Activated T-helper 1 cell treated with anti-CD3 and anti-CD28 coated beads, Interleukin-2, amount 50 U/mL, for 16 hours (primary cell): ENCODE results near the gene MRFAP1L1.
"Not testable (repeated sequence)": the region's sequence is repeated elsewhere in the genome, so short reads cannot be mapped to it uniquely, and the experiment has no call there.

Source experiments
- DNase-seq, 2 donors: peaks; one replicate each; pipeline ENCODE4 v3.0.0-alpha.2; 2020; ENCODE audit warnings: low read depth in 1 of 2, low spot score in 1 of 2

The MRFAP1L1 gene

DNA sequence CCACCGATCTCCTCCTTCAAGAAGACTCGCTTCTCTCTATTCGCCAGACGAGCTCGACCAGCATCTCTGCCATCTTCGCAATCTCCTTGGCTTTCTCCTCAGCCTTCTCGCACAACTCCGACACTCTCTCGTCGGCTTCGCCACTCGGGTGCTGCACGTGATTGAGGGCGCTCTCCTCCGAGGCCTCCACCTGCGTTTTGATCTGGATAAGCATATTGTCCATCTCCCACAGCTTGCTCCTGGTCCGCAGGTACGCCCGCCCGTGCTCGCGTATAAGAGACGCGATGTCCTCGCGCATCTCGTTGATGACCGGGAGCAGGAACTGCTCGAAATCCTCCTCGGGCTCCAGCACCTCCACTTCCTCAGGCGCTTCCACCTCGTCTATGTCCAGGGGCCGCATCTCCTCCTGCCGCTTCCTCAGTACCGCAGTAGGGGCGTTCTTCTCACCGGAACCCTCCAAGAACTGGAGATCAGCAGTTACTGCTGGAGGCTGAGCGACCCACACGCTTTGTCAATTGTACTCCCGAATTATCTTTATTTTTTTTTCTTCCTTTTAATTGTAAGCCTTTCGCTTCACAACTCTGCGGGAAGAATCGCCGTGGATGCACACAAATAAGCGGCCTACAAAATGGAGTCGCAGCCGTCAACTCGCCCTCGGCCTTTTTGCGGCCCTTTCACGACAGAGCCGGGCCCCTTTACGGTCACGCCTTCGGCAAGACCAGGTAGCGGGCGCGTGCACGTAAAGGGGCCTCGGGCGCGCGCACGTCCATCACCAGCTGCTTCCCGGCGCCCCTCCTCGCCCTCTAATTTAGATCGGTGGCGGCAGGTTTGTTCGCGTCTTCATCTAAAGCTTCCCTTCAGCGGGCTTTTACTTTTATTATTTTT lies at the start of gene MRFAP1L1:
MRFAP1L1 (minus strand) TSS at position 636 of the 885 bp plus-strand sequence; CDS start at position 400, 236 bp downstream.
- peak; percentile 94 to 95 for DNase-seq

DNA sequence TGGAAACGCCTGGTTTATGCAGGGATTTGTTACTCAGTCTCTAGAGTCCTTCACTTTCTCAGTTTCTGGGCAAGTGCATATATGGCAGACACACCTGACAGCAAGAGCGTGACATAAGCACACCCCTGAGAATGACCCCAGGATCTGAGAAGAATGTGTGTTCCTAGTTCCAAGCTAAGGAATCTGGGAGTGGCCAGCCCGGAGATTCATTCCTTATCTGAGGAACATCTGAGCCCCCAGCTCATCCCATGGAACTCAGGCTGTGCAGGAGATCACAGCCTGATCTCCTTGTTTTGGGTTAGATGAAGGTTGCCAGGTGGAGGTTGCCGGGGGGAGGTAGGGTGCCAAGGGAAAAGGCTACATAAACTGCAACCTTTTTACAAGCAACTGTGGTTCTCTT lies 49.1 kb upstream of the MRFAP1L1 start:
- DNase-seq: no peak

DNA sequence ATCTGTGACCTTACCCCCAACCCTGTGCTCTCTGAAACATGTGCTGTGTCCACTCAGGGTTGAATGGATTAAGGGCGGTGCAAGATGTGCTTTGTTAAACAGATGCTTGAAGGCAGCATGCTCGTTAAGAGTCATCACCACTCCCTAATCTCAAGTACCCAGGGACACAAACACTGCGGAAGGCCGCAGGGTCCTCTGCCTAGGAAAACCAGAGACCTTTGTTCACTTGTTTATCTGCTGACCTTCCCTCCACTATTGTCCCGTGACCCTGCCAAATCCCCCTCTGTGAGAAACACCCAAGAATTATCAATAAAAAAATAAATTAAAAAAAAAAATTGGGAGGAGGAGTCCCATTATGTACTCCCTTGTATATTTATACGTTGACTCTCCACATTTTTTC lies 46.7 kb upstream of the MRFAP1L1 start:
- not testable (repeated sequence) for DNase-seq

DNA sequence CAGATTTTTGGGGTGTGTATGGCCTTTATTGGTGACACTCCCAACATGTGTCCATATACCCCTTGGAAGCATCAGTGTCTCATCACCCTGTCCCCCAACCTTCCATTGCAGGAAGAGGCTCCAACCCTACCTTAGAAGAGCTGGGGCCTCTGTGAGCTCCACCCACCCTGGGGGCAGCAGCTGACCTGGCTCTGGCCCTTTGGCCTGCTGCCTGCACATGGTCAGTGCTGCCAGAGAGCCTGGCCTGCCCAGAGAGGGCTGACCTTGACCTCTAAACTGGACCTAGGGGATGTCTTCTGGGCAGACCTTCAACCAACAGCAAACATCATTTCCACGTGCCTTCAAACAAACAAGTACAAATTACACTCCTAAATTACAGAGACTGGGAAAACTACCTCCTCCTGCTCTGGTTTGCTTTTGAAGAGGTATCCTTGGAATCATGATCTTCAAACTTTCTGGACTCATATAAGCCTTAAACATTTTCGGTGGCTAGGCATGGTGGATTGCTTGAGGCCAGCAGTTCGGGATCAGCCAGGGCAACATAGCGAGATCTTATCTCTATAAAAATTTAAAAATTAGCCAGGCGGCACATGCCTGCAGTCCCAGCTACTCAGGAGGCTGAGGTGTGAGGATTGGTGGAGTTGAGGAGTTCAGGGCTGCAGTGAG lies 45.6 kb upstream of the MRFAP1L1 start:
- no peak for DNase-seq

DNA sequence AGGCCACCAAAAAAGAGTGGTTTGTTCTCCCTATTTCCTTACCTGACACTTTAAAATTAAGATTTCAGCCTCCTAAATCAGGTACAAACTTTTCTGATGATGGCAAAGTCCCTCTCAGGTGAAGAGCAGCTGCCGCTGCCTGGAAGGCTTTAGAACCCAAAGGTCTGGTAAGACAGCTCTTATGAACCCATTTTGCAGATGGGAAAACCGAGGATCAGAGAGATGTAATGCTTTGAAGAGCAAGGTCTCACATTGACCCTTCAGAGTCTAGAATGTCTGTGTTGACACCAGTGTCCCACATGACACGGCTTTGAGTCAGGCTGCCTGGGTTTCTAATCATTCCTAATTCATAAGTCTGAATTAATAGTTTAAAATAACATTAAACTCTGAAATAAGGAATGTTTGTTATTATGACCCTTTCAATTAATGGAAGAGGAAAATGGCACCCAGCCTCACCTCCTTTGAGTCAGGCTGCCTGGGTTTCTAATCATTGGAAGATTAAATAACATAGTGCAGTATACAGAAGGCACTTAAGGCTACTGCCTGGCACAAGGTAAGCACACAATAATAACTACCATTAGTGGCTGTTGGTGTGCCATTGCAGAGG lies 44.9 kb upstream of the MRFAP1L1 start:
- DNase-seq: no peak

DNA sequence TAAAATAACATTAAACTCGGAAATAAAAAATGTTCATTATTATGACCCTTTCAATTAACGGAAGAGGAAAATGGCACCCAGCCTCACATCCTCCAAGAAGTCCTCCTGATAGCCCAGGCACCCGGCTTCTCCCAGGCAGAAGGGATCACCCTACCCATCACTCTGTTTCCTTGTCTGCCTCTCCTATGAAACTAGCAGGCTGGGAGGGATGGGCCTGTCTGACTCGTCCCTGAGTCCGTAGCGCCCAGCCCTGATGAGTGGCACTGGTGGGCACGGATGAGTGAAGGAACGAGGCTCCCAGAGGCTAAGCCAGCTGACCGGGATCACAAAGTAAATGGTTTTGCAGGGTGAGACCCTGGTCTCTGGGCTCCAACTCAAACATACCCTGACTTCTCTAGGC lies 44.2 kb upstream of the MRFAP1L1 start:
- DNase-seq: no peak

DNA sequence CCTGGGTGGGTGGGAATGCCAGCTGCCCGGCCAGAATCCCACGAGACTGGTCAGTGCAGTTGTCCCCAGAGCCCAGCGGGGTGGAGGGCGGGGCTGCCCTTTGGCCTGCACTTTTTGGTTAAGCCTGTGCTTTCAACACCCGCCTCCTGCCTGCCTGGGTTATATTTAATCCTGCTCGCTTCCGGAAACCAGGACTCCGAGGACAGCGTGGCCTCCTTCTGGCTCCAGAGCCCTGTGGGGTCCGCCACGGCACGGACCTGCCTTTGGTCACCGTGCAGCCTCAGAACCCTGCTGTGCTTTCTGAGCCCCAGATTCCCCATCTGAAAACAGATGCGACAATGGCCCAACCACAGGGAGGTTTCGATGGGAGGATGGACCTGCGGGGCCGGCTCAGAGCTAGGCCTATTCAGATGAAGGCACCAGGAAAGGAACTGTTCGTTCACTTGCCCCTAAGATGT lies 43.5 kb upstream of the MRFAP1L1 start:
- DNase-seq: no peak

DNA sequence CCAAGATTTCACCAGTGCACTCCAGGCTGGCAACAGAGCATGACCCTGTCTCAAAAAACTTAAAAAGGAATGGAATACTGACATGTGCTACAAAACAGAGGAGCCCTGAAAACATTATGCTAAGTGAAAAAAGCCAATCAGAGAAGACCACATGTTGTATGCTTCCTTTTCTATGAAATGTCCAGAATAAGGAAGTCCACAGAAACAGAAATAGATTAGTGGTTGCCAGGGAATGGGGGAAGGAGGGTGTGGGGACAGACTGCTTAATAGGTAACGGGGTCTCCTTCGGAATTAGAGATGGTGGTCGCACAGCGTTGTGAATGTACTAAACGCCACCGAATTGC lies 42.8 kb upstream of the MRFAP1L1 start:
- no peak for DNase-seq

DNA sequence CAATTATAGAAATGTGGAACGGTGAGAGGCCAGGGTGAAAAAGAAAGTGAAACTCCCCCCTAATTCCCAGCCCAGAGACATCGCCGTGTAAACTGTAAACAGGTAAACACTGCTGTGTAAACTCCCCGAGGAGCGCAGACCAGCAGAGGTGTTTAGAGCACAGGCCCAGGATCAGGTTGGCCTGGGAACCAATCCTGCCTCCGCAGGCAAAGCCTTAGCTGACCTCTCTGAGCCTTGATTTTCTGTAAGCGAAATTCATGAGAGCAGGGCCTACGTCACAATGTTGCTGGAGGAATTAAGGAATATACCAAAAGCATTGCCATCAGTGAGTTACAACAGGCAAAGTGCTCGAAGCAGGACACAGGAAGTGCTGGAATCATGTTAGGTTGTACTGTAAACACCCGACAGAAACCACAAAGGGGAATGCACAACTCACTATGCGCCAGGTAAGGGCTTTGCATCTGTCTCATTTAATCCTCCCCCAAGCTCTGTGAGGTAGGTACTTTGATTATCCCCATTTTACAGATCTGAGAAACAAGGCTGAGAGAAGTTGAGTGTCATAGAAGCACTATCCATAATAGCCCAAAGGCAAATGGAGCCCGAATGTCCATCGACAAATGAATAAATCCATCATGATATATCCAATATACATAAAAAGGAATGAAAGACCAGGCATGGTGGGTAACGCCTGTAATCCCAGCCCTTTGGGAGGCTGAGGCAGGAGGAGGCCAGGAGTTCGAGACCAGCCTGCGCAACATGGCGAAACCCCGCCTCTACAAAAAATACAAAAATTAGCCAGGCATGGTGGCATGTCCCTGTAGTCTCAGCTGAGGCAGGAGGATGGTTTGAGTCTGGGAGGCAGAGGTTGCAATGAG lies 42.2 kb upstream of the MRFAP1L1 start:
- no peak for DNase-seq

DNA sequence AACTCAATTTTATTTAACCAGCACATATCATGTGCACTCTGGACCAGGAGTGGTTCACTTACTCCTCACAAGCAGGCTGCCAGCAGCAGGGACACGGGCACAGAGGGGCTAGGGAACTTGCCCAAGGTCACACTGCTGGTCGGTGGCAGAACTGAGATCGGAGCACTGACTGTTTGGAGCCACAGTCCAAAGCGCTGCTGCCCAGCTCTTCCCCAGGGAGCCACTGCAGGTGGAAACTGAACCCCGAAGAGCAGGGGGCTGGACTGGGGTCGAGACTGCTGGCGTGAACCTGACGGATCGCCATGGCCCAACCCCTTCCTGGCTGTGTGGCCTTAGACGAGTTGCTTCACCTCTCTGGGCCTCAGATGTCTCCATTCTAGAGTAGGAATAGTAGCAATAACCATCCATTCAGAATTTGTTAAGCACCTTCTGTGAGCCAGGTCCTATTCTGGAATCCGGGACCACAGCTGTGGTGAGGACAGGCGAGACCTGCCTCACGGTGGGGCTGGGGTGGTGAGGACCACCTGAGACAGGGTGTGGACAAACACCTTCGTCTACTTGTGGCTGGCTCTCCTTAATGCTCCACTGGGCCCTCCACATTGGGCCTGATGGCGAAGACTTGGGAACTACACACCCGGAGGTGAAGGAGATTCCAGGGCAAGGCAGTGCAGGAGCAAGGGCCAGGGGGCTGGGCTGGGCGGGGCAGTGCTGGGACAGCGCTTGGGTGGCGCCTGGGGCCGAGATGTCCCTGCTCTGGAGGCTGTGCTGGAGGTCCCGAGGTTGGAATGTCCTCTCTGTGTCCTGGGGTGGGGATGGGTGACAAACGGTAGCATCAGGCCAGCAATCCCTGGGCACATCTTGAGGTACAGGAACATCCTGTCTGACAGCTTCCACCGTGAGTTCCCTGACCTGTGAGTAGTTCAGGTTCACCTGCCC lies 40.9 kb upstream of the MRFAP1L1 start:
- DNase-seq: no peak

DNA sequence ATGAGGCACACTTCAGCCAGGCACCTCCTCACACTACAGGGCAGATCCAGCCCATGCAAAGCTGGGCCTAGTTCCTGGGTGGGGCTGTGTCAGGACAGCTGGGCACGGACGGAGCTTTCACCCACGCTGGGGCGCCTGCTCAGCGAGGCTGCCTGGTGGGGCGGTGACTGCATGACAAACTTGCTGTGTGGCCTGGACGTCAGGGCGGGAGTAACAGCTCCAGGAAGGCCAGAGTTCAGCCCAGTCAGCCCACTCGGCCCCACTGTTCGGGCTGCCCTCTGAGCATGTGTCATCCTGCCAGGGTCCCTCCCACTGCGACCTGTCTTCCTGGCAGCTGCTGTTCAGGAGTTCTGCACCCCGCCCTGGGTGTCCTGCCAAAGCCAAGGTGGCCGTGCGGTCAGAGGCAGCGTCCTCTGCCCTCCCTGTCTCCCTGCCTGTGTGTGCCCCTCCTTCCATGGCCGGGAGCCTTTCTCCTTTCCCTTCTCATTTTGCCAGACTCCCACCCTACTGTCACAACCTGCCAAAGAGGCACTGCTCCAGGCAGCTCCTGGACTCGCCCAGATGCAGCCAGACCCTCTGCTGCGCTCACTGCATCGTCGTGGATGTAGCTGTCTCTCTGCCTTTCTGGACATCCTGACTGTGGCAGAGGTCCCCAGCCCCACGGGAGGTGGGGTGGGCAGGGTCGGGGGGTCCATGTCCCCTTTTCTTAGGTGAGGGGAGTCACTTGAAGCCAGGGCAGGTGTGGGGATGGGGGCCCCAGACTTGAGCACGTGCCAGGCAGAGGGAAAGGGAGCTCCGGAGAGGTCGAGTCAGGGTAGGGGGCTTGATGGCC lies 39.9 kb upstream of the MRFAP1L1 start:
- DNase-seq: no peak

DNA sequence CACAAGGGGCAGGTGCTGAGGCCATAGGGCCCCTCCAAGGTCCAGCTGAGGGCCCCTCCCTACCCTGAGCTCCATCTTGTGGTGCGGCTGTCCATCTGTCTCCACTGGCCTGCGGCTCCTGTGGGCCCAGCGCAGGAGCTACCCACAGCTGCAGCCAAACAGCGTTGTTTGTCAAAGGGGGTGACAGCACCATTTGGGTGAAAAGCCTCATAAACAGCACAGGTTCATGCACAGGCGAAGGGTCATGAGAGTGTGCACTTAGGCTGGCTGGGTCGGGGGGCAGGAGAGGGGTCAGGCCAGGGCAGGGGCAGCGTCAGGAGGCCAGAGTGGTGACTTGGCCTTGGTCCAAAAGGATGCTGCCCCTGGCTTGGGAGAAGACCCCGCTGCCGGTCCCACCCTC lies 38.6 kb upstream of the MRFAP1L1 start:
- no peak for DNase-seq

DNA sequence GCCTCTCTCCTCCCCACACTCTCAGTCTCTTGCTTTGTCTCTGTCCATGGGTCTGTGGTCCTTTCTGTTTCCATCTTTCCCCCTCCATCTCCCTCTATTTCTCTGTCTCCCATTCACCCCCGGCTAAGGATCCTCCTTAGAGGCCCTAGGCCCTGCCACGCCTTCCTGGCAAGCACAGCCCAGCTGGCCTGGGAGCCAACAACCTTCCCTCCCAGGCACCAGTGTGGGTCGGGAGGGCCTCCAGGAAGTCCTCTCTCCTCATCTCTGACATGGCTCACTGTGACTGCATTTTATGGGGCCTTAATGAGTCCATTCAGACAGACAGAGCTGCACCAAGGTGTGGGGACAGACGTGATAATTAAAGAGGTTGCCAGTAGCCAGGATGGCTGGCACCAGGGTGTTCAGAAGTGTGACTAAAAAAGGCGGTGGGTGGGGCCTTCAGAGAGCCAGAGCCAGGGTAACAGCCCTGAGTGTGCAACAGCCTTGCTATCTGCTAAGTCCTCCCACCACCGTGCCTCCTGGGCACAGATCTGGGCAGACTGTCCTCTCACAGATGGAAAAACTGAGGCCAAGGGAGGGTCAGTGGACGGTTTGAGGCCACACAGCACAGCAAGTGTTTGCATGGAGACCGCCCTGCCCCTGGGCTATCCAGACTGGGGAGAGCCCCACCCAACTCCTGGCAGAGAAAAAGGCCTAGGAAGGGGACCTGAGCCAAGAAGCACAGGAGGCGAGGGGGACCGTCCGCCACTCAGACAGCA lies 37.8 kb upstream of the MRFAP1L1 start:
- no peak for DNase-seq

DNA sequence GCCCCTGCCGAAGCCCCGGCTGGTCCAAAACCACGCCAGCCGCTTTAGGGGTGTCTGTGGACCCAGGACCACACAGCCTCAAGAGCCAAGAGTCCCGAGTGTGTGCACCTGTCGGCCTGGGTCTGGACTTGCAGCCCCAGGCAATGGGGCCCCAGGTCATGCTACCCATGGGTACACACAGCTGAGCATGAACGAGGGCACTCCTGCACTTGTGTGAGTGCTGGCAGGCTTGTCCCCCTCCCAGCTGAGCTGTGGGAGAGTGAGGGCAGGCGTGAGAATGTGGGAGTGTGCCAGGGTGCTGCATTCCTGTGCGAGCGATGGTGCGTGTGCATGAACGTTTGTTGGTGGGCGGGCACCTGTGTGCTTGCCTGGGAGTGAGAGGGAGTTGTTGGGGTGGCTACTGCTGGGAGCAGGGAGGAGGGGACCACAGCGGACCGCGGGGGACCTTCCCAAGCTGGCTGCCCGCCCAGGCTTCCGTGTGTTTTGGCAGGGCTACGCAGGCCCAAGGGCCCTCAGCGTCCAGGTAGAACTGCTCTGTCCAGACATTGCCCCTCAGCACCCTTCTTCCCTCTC lies 37.1 kb upstream of the MRFAP1L1 start:
- no peak for DNase-seq

DNA sequence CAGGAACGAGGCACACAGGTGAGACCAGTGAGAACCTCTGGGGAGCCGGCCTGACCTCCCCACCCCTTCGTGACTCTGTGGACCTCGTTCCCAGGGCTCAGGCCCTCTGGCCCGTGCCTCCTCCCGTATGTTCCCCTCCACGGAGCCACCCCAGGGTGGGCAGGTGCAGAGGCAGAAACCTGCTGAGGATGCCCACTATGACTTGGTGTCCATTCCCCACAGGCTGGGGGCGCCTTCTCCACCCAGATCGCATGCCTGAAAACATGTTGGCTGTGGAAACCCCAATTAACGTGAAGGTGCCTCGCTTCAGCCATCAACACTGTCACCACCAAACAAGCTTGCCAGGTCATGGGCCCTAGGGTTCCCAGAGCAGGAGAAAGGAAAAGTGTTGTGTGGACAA lies 33.3 kb upstream of the MRFAP1L1 start:
- DNase-seq: no peak

DNA sequence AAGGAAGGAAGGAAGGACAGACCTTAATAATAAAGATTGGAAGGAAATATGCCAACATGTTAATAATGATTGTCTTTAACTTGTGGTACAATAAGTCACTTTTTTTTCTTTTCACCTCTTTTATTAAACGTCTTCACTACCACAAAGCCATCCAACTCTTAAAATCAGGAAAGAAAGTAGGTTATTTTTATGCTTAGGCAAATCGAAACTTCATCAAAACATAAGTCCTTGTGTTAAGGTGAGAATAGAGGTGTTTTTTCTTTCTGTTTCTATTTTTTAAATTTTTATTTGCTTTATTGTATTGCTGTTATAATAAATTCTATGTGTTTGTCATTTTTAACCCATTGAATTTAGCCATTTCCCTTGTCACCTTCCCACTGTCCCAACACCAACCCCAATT lies 32.8 kb upstream of the MRFAP1L1 start:
- DNase-seq: no peak

DNA sequence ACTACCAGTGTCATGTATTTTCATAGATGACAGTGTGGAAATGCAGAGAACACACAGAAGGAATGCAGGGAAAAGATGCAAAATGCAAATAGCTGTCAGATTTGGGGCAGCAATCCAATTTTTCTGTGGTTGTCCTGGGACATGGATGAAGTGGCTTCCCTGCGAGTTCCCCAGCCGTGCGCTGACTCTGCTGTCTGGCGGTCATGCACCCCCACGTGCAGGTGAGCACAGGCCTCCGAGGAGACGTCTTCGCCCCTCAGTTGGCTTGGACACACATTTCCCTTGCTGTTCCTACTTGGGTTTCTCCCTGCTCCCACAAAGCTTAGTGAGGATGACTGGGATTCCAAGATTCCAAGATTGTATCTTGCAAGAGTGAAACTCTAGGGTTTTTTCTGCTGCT lies 30.7 kb upstream of the MRFAP1L1 start:
- no peak for DNase-seq

DNA sequence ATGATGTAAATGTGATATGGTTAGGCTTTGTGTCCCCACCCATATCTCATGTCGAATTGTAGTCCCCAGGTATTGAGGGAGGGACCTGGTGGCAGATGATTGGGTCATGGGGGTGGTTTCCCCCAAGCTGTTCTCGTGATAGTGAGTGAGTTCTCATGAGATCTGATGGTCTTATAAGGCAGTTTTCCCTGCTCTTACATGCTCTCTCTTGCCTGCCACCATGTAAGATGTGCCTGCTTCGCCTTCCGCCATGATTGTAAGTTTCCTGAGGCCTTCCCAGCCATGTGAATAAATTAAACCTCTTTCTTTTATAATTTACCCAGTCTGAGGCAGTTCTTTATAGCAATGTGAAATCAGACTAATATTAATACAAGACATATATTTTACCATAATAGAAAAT lies 30.3 kb upstream of the MRFAP1L1 start:
- no peak for DNase-seq
